Measurements from ENCODE around the gene ZBTB11.
"Not testable (repeated sequence)": the region's sequence is repeated elsewhere in the genome, so short reads cannot be mapped to it uniquely, and the experiment has no call there.

ZBTB11 gene

GRCh38 chr3:101618726-101619125, 58.2 kb downstream of the ZBTB11 start:
- DNase-seq (ENCODE audit: low read depth, low spot score) = no peak
- WGBS (ENCODE audit: insufficient coverage, insufficient read length) = no CpG with 5 or more reads among the region's 1 CpG
- Histone ChIP-seq H3K4me3 (ENCODE audit: low read length) (no peak overlapping the region), H3K27ac (ENCODE audit: low read length) (no peak overlapping the region), H3K36me3 (ENCODE audit: control insufficient read depth, insufficient read depth, low read length) (no peaks in the 10 kb centered on the region), H3K27me3 (ENCODE audit: control insufficient read depth, insufficient read depth, low read length) (no peaks in the 10 kb centered on the region), H3K4me1 (ENCODE audit: control insufficient read depth, insufficient read depth, low read length) (no peaks in the 10 kb centered on the region), H3K9me3 (ENCODE audit: control insufficient read depth, insufficient read depth, low read length) (no peaks in the 10 kb centered on the region)

- Histone ChIP-seq H3K9me3 (ENCODE audit: control insufficient read depth, insufficient read depth, low read length) (no peaks in the 10 kb centered on the region), H3K4me3 (ENCODE audit: low read length) (no peak overlapping the region)
- no peak for DNase-seq (ENCODE audit: low read depth, low spot score)
Measured at GRCh38 chr3:101617478-101617877, 59.5 kb downstream of the ZBTB11 start.

GRCh38 chr3:101615525-101615924, 61.4 kb downstream of the ZBTB11 start:
- no peak for DNase-seq (ENCODE audit: low read depth, low spot score)
- Histone ChIP-seq H3K4me3 (ENCODE audit: low read length) (no peak overlapping the region), H3K4me1 (ENCODE audit: control insufficient read depth, insufficient read depth, low read length) (no peaks in the 10 kb centered on the region), H3K36me3 (ENCODE audit: control insufficient read depth, insufficient read depth, low read length) (no peaks in the 10 kb centered on the region), H3K9me3 (ENCODE audit: control insufficient read depth, insufficient read depth, low read length) (no peaks in the 10 kb centered on the region), H3K27me3 (ENCODE audit: control insufficient read depth, insufficient read depth, low read length) (no peaks in the 10 kb centered on the region), H3K27ac (ENCODE audit: low read length) (no peak overlapping the region)
- no CpG with 5 or more reads among the region's 6 CpGs for WGBS (ENCODE audit: insufficient coverage, insufficient read length)

More at GRCh38 chr3:101617478-101617877, 59.5 kb downstream of the ZBTB11 start:
- no CpG with 5 or more reads among the region's 7 CpGs for WGBS (ENCODE audit: insufficient coverage, insufficient read length)
- Histone ChIP-seq H3K27ac (ENCODE audit: low read length) (no peak overlapping the region), H3K36me3 (ENCODE audit: control insufficient read depth, insufficient read depth, low read length) (no peaks in the 10 kb centered on the region), H3K4me1 (ENCODE audit: control insufficient read depth, insufficient read depth, low read length) (no peaks in the 10 kb centered on the region), H3K27me3 (ENCODE audit: control insufficient read depth, insufficient read depth, low read length) (no peaks in the 10 kb centered on the region)

DNA sequence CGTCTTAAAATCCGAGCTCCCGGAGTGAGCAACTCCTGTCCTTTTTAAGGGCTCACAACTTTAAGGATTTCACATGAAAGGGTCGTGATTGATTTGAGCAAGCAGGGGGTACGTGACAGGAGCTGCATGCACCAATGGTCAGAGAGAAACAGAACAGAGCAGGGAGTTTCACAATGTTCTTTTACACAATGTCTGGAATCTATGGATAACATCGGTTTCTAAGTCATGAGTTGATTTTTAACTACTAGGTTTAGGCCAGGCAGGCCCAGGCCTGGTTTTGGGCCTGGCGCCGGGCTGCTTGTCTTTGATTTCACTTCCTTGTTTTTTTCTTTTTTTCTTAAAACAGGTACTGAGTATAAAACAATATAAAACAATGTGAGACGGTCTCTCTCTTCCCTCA, 63.9 kb downstream of the ZBTB11 start:
- not testable (repeated sequence) for H3K4me1 ChIP-seq (ENCODE audit: control insufficient read depth, insufficient read depth, low read length); DNase-seq (ENCODE audit: low read depth, low spot score); H3K27ac ChIP-seq (ENCODE audit: low read length); H3K4me3 ChIP-seq (ENCODE audit: low read length); H3K27me3 ChIP-seq (ENCODE audit: control insufficient read depth, insufficient read depth, low read length); H3K9me3 ChIP-seq (ENCODE audit: control insufficient read depth, insufficient read depth, low read length); H3K36me3 ChIP-seq (ENCODE audit: control insufficient read depth, insufficient read depth, low read length)
- no CpG with 5 or more reads among the region's 9 CpGs for WGBS (ENCODE audit: insufficient coverage, insufficient read length)

DNA sequence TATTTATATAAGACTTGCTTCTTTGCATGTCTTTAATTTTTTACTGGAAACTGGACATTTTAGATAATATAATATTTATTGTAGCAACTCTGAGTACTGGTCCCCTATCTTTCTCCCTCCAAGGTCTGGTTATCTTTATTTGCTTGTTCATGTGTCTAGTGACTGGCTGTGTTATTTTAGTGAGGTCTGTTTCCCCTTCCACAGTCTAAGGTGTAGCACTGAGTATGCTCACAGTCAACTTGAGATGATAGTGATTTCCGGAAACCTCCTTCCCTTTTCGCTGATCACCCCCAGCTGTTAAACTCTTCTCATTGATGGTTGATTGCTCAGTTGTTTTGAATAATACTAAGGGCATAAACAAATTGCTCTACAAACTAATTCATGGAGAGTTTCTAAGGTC, 65.9 kb downstream of the ZBTB11 start:
- Histone ChIP-seq H3K4me3 (ENCODE audit: low read length) (no peak overlapping the region), H3K27me3 (ENCODE audit: control insufficient read depth, insufficient read depth, low read length) (no peaks in the 10 kb centered on the region), H3K27ac (ENCODE audit: low read length) (no peak overlapping the region), H3K36me3 (ENCODE audit: control insufficient read depth, insufficient read depth, low read length) (no peaks in the 10 kb centered on the region), H3K4me1 (ENCODE audit: control insufficient read depth, insufficient read depth, low read length) (no peaks in the 10 kb centered on the region), H3K9me3 (ENCODE audit: control insufficient read depth, insufficient read depth, low read length) (no peaks in the 10 kb centered on the region)
- DNase-seq (ENCODE audit: low read depth, low spot score) = no peak
- no CpG with 5 or more reads among the region's 2 CpGs for WGBS (ENCODE audit: insufficient coverage, insufficient read length)

GRCh38 chr3:101605398-101605797, 71.5 kb downstream of the ZBTB11 start:
- H3K9me3 ChIP-seq (ENCODE audit: control insufficient read depth, insufficient read depth, low read length); DNase-seq (ENCODE audit: low read depth, low spot score); H3K27me3 ChIP-seq (ENCODE audit: control insufficient read depth, insufficient read depth, low read length); H3K27ac ChIP-seq (ENCODE audit: low read length); H3K4me1 ChIP-seq (ENCODE audit: control insufficient read depth, insufficient read depth, low read length); H3K36me3 ChIP-seq (ENCODE audit: control insufficient read depth, insufficient read depth, low read length); H3K4me3 ChIP-seq (ENCODE audit: low read length): not testable (repeated sequence)
- no CpG with 5 or more reads among the region's 10 CpGs for WGBS (ENCODE audit: insufficient coverage, insufficient read length)

DNA sequence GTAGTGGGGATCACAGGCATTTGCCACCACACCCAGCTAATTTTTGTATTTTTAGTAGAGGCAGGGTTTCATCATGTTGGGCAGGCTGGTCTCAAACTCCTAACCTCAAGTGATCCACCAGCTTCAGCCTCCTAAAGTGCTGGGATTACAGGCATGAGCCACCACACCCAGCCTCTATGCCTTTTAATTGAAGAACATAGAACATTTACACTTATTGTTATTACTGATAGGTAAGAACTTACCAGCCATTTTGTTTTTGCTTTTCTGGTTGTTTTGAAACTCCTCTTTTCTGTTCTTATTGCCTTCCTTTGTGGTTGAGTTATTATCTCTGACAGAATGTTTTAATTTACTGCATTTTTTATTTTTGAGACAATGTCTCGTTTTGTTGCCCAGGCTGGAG, 73.7 kb downstream of the ZBTB11 start:
- no peak overlapping the region for H3K4me3 ChIP-seq (ENCODE audit: low read length)
- H3K27ac ChIP-seq (ENCODE audit: low read length) = no peak overlapping the region
- no CpG with 5 or more reads among the region's 1 CpG for WGBS (ENCODE audit: insufficient coverage, insufficient read length)
- H3K36me3 ChIP-seq (ENCODE audit: control insufficient read depth, insufficient read depth, low read length) = no peaks in the 10 kb centered on the region
- no peaks in the 10 kb centered on the region for H3K4me1 ChIP-seq (ENCODE audit: control insufficient read depth, insufficient read depth, low read length)
- H3K9me3 ChIP-seq (ENCODE audit: control insufficient read depth, insufficient read depth, low read length) = no peaks in the 10 kb centered on the region
- no peak for DNase-seq (ENCODE audit: low read depth, low spot score)
- H3K27me3 ChIP-seq (ENCODE audit: control insufficient read depth, insufficient read depth, low read length) = no peaks in the 10 kb centered on the region

DNA sequence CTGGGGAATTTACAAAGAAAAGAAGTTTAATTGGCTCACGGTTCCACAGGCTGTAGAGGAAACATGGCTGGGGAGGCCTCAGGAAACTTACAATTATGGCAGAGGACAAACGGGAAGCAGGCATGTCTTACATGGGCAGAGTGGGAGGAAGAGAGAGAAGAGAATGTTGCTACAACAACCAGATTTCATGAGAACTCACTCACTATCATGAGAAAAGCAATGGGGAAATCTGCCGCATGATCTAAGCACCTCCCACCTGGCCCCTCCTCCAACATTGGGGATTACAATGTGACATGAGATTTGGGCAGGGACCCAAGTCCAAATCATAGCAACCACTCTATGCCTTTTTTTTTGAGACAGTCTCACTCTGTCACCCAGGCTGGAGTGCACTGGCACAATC, 74.2 kb downstream of the ZBTB11 start:
- no peaks in the 10 kb centered on the region for H3K27me3 ChIP-seq (ENCODE audit: control insufficient read depth, insufficient read depth, low read length)
- H3K36me3 ChIP-seq (ENCODE audit: control insufficient read depth, insufficient read depth, low read length) = no peaks in the 10 kb centered on the region
- H3K4me1 ChIP-seq (ENCODE audit: control insufficient read depth, insufficient read depth, low read length) = no peaks in the 10 kb centered on the region
- H3K4me3 ChIP-seq (ENCODE audit: low read length) = no peak overlapping the region
- H3K9me3 ChIP-seq (ENCODE audit: control insufficient read depth, insufficient read depth, low read length) = no peaks in the 10 kb centered on the region
- no peak for DNase-seq (ENCODE audit: low read depth, low spot score)
- H3K27ac ChIP-seq (ENCODE audit: low read length) = no peak overlapping the region
- WGBS (ENCODE audit: insufficient coverage, insufficient read length) = no CpG with 5 or more reads among the region's 3 CpGs

Data from iPS DF 6.9 (cell line).